Nephron progenitor cell (in vitro differentiated cells): ENCODE measurements around the gene PPTC7.
"Not testable (repeated sequence)": the region's sequence is repeated elsewhere in the genome, so short reads cannot be mapped to it uniquely, and the experiment has no call there.

Experiments used
- DNase-seq: peaks from one replicate; pipeline ENCODE4 v3.0.0; 2021
- H3K27ac Mint-ChIP-seq: 2 replicates; pipeline ENCODE4 v1.8.0; 2021; ENCODE audit warnings: mild to moderate bottlenecking, moderate library complexity, mixed read lengths
- H3K27me3 Mint-ChIP-seq: 2 replicates; pipeline ENCODE4 v1.8.0; 2021; ENCODE audit warnings: mild to moderate bottlenecking, low read depth, mixed read lengths; ENCODE audit not compliant: poor library complexity
- H3K36me3 Mint-ChIP-seq: 2 replicates; pipeline ENCODE4 v1.8.0; 2021; ENCODE audit warnings: low read depth, mixed read lengths
- H3K4me1 Mint-ChIP-seq: 2 replicates; pipeline ENCODE4 v1.8.0; 2021; ENCODE audit warnings: mixed read lengths
- H3K4me3 Mint-ChIP-seq: 2 replicates; pipeline ENCODE4 v1.8.0; 2021; ENCODE audit warnings: mild to moderate bottlenecking, moderate library complexity, mixed read lengths
- H3K9me3 Mint-ChIP-seq: 2 replicates; pipeline ENCODE4 v1.8.0; 2021; ENCODE audit warnings: mild to moderate bottlenecking, moderate library complexity, mixed read lengths
- TF ChIP-seq, protein P1 (sequence below): fragments of 200-600 bp; sonication (generic); IDR thresholded peaks from 2 replicates; pipeline ENCODE4 v1.5.0; 2021; ENCODE audit warnings: antibody characterized with exemption

The PPTC7 gene

DNA sequence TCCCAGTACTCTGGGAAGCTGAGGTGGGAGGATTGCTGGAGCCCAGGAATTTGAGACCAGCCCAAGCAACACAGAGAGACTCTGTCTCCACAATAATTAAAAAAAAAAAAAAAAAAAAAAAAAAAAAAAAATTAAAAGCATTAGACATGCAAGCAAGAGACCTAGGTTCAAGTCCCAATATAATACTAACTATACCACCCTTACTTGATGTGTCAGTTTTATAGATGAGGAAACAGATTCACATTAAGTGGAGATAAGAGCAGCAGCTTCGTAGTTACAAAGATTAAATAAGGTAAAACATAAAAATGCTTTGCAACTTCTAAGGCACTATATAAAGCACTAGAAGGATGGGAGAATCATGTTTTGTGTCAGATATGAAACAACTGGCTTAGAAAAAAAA, 9.1 kb downstream of the PPTC7 start:
- no peak for DNase-seq
- TF ChIP-seq, protein P1, sequence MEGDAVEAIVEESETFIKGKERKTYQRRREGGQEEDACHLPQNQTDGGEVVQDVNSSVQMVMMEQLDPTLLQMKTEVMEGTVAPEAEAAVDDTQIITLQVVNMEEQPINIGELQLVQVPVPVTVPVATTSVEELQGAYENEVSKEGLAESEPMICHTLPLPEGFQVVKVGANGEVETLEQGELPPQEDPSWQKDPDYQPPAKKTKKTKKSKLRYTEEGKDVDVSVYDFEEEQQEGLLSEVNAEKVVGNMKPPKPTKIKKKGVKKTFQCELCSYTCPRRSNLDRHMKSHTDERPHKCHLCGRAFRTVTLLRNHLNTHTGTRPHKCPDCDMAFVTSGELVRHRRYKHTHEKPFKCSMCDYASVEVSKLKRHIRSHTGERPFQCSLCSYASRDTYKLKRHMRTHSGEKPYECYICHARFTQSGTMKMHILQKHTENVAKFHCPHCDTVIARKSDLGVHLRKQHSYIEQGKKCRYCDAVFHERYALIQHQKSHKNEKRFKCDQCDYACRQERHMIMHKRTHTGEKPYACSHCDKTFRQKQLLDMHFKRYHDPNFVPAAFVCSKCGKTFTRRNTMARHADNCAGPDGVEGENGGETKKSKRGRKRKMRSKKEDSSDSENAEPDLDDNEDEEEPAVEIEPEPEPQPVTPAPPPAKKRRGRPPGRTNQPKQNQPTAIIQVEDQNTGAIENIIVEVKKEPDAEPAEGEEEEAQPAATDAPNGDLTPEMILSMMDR: no peak
- H3K9me3 Mint-ChIP-seq: peaks cover 36% of the 10 kb centered on the region
- H3K36me3 Mint-ChIP-seq: peaks cover 33% of the 10 kb centered on the region
- H3K27ac Mint-ChIP-seq: no peak overlapping the region
- no peaks in the 10 kb centered on the region for H3K27me3 Mint-ChIP-seq
- H3K4me3 Mint-ChIP-seq: no peak overlapping the region
- peaks cover 7% of the 10 kb centered on the region for H3K4me1 Mint-ChIP-seq

DNA sequence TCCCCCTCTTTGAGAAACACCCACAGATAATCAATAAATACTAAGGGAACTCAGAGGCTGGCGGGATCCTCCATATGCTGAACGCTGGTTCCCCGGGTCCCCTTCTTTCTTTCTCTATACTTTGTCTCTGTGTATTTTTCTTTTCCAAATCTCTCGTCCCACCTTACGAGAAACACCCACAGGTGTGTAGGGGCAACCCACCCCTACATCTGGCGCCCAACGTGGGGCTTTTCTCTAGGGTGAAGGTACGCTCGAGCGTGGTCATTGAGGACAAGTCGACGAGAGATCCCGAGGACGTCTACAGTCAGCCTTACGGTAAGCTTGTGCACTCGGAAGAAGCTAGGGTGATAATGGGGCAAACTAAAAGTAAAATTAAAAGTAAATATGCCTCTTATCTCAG, 12.3 kb downstream of the PPTC7 start:
- not testable (repeated sequence) for H3K4me1 Mint-ChIP-seq, DNase-seq, H3K27me3 Mint-ChIP-seq, H3K27ac Mint-ChIP-seq, H3K4me3 Mint-ChIP-seq
- peaks cover 33% of the 10 kb centered on the region for H3K36me3 Mint-ChIP-seq
- H3K9me3 Mint-ChIP-seq: peaks cover 49% of the 10 kb centered on the region

DNA sequence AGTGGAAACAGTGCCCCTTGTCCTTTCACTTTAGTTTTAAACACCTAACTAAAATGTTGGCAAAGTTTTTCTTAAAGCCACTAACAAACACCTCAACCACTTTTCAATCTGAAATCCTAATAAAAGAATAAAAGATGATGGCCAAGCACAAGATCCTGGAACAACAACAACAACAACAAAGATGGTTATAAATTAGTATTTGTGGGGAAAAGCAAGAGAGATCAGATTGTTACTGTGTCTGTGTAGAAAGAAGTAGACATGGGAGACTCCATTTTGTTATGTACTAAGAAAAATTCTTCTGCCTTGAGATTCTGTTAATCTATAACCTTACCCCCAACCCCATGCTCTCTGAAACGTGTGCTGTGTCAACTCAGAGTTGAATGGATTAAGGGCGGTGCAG, 13.3 kb downstream of the PPTC7 start:
- not testable (repeated sequence) for DNase-seq, H3K27ac Mint-ChIP-seq, H3K4me1 Mint-ChIP-seq, H3K27me3 Mint-ChIP-seq, H3K4me3 Mint-ChIP-seq
- Mint-ChIP-seq H3K36me3 (peaks cover 33% of the 10 kb centered on the region), H3K9me3 (peaks cover 49% of the 10 kb centered on the region)

DNA sequence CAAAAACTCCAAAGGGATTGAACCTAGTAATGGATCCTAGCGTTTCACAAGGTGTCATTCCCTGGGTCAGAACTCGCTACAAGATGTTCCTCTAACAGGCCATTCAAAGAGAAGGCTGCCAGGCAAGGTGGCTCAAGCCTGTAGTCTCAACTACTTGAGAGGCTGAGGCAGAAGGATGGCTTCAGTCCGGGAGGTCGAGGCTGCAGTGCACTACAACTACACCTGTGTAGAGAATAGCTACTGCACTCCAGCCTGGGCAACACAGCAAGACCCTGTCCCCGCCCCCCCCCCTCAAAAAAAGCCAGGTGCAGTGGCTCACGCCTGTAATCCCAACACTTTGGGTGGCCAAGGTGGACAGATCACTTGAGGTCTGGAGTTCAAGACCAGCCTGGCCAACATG, 14.4 kb downstream of the PPTC7 start:
- Mint-ChIP-seq H3K4me3 (no peak overlapping the region), H3K4me1 (peaks cover 8% of the 10 kb centered on the region), H3K9me3 (peaks cover 49% of the 10 kb centered on the region), H3K27ac (no peak overlapping the region), H3K36me3 (peaks cover 33% of the 10 kb centered on the region), H3K27me3 (no peaks in the 10 kb centered on the region)
- TF ChIP-seq, protein P1: no peak
- no peak for DNase-seq

DNA sequence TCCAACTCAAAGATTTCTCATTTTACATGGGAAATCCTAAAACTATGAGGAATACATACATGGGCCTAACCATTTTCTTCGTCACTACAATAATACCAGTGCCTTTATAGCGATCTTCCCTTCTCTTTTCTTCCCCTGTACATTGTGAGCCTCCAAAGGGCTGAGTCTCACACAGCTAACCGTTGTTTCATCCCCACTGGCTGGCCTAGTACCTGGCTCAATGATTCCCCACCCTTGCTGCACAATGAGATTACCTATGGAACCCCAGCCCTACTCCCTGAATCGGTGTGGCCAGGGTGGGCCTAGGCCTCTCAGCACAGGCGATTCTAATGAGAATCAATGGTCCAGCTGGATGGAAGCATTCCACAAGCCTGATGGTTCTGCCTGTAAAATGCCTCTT, 16.1 kb downstream of the PPTC7 start:
- H3K4me3 Mint-ChIP-seq: no peak overlapping the region
- peaks cover 22% of the 10 kb centered on the region for H3K36me3 Mint-ChIP-seq
- TF ChIP-seq, protein P1: no peak
- peaks cover 11% of the 10 kb centered on the region for H3K4me1 Mint-ChIP-seq
- no peak for DNase-seq
- no peaks in the 10 kb centered on the region for H3K27me3 Mint-ChIP-seq
- H3K9me3 Mint-ChIP-seq: peaks cover 35% of the 10 kb centered on the region
- no peak overlapping the region for H3K27ac Mint-ChIP-seq

DNA sequence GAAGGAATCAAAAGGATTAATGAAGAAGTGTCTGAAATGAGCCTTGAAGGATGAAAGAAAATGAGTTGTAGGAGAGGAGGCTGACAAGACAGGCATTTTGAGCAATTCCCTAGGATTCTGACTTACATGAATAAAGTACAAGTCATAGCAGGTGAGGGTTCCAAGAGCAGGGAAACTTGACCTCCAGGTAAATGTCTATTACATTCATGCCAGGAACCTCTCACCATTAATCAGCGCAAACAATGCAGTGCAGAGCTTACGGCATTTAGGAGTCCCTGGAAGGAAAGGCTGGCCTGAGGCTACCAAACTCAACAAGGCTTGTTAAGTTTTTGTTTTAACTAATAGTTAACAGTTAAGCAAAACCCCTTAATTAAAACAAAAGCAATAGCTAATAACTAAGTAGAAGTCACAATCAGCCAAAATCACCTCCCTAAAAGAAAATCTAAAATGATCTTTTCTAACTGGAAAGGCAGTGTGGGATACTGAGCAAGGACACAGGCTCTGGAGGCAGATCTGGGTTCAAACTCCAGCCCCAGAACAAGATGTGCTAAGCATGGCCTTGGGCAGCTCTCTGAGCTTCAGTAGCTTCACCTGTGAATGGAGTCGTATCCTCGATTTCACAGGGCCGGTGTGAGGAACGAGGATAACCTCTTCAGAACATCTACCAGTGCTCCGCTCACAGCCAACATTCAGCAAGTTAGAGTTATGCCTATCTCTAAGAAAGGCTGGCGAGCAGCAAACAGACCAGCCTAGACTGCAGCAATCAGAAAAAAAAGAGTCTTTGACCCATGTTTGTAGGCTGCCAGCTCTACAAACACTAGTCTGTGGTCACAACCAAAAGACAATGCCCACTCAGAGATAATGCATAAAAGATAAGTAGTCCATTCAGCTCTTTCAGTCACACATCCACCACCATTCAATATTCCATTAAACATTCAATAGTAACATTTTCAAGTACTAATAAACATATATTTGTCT, 16.9 kb downstream of the PPTC7 start:
- Mint-ChIP-seq H3K36me3 (peaks cover 14% of the 10 kb centered on the region), H3K27ac (no peak overlapping the region), H3K27me3 (no peaks in the 10 kb centered on the region)

More for the DNA sequence above, 16.9 kb downstream of the PPTC7 start:
- peaks cover 17% of the 10 kb centered on the region for H3K4me1 Mint-ChIP-seq
- DNase-seq: no peak
- H3K9me3 Mint-ChIP-seq: peaks cover 27% of the 10 kb centered on the region
- TF ChIP-seq, protein P1: no peak
- no peak overlapping the region for H3K4me3 Mint-ChIP-seq
